SK-N-SH treated with all-trans-retinoic acid at 6 μM for 48 hours (cell line): ENCODE data around the gene SDC4.

Experiments used
- ATAC-seq: fragments of 200-7000 bp; cut with Tn5 transposase; 3 replicates; pipeline ENCODE4 v1.9.1; 2020; ENCODE audit warnings: mild to moderate bottlenecking, moderate library complexity
- ARNTL ChIP-seq: fragments of 450-650 bp; formaldehyde crosslinking; IDR thresholded peaks from 2 replicates; pipeline ENCODE4 v1.5.0; 2020; ENCODE audit warnings: low read depth, mild to moderate bottlenecking, moderate library complexity, borderline replicate concordance
- CSDC2 ChIP-seq: fragments of 250-450 bp; sonication (Bioruptor Pico); IDR thresholded peaks from 2 replicates; pipeline ENCODE4 v1.5.0; 2020; ENCODE audit warnings: mild to moderate bottlenecking, moderate library complexity
- CSRNP3 ChIP-seq: fragments of 250-450 bp; sonication (Bioruptor Pico); IDR thresholded peaks from 2 replicates; pipeline ENCODE4 v1.5.1; 2021; ENCODE audit warnings: mild to moderate bottlenecking, moderate library complexity
- ESRRG ChIP-seq: fragments of 250-450 bp; sonication (Bioruptor Pico); IDR thresholded peaks from 2 replicates; pipeline ENCODE4 v1.6.1; 2021; ENCODE audit warnings: mild to moderate bottlenecking
- GLIS3 ChIP-seq: fragments of 250-450 bp; sonication (Bioruptor Pico); IDR thresholded peaks from 2 replicates; pipeline ENCODE4 v1.5.0; 2020; ENCODE audit warnings: mild to moderate bottlenecking, moderate library complexity
- ISL1 ChIP-seq: fragments of 250-450 bp; sonication (Bioruptor Pico); IDR thresholded peaks from 2 replicates; pipeline ENCODE4 v2.1.2; 2022; ENCODE audit warnings: mild to moderate bottlenecking, moderate library complexity
- OSR1 ChIP-seq: fragments of 250-450 bp; sonication (Bioruptor Pico); IDR thresholded peaks from 2 replicates; pipeline ENCODE4 v1.8.0; 2022; ENCODE audit warnings: moderate library complexity, mild to moderate bottlenecking, inconsistent platforms
- PATZ1 ChIP-seq: fragments of 250-450 bp; sonication (Bioruptor Pico); IDR thresholded peaks from 2 replicates; pipeline ENCODE4 v1.8.0; 2020; ENCODE audit warnings: mild to moderate bottlenecking, moderate library complexity, borderline replicate concordance
- PPARA ChIP-seq: fragments of 250-450 bp; sonication (Bioruptor Pico); IDR thresholded peaks from 2 replicates; pipeline ENCODE4 v1.5.0; 2020; ENCODE audit warnings: mild to moderate bottlenecking, borderline replicate concordance
- RARB ChIP-seq: fragments of 250-450 bp; sonication (Bioruptor Pico); IDR thresholded peaks from 2 replicates; pipeline ENCODE4 v1.8.0; 2021; ENCODE audit warnings: mild to moderate bottlenecking, moderate library complexity
- SNAI2 ChIP-seq: fragments of 250-450 bp; sonication (Bioruptor Pico); IDR thresholded peaks from 2 replicates; pipeline ENCODE4 v1.5.0; 2020; ENCODE audit warnings: mild to moderate bottlenecking, moderate library complexity
- TCF4 ChIP-seq: fragments of 250-450 bp; sonication (Bioruptor Pico); IDR thresholded peaks from 2 replicates; pipeline ENCODE4 v1.8.0; 2021; ENCODE audit warnings: mild to moderate bottlenecking, moderate library complexity, borderline replicate concordance
- TOX ChIP-seq: fragments of 250-450 bp; sonication (Bioruptor Pico); IDR thresholded peaks from 2 replicates; pipeline ENCODE4 v1.8.0; 2021; ENCODE audit warnings: mild to moderate bottlenecking, moderate library complexity, borderline replicate concordance
- ZC3H10 ChIP-seq: fragments of 250-450 bp; sonication (Bioruptor Pico); IDR thresholded peaks from 2 replicates; pipeline ENCODE4 v1.5.1; 2021; ENCODE audit warnings: mild to moderate bottlenecking, moderate library complexity
- ZFP3 ChIP-seq: fragments of 250-450 bp; sonication (Bioruptor Pico); IDR thresholded peaks from 2 replicates; pipeline ENCODE4 v1.5.0; 2020; ENCODE audit warnings: mild to moderate bottlenecking, moderate library complexity
- ZFP30 ChIP-seq: fragments of 450-650 bp; formaldehyde crosslinking; IDR thresholded peaks from 2 replicates; pipeline ENCODE4 v1.5.0; 2022; ENCODE audit warnings: mild to moderate bottlenecking, moderate library complexity
- ZNF565 ChIP-seq: fragments of 450-650 bp; formaldehyde crosslinking; conservative IDR thresholded peaks from 2 replicates; pipeline ENCODE4 v1.5.0; 2020; ENCODE audit warnings: low read depth, mild to moderate bottlenecking, moderate library complexity
- ZNF70 ChIP-seq: fragments of 450-650 bp; formaldehyde crosslinking; IDR thresholded peaks from 2 replicates; pipeline ENCODE4 v1.5.0; 2020; ENCODE audit warnings: mild to moderate bottlenecking, moderate library complexity
- TF ChIP-seq, protein P1 (sequence below): fragments of 250-450 bp; sonication (Bioruptor Pico); IDR thresholded peaks from 2 replicates; pipeline ENCODE4 v1.5.1; 2020; ENCODE audit warnings: low read depth, mild to moderate bottlenecking, moderate library complexity
- TF ChIP-seq, protein P2 (sequence below): fragments of 250-450 bp; sonication (Bioruptor Pico); IDR thresholded peaks from 2 replicates; pipeline ENCODE4 v1.5.0; 2020; ENCODE audit warnings: mild to moderate bottlenecking, moderate library complexity

Gene SDC4

DNA sequence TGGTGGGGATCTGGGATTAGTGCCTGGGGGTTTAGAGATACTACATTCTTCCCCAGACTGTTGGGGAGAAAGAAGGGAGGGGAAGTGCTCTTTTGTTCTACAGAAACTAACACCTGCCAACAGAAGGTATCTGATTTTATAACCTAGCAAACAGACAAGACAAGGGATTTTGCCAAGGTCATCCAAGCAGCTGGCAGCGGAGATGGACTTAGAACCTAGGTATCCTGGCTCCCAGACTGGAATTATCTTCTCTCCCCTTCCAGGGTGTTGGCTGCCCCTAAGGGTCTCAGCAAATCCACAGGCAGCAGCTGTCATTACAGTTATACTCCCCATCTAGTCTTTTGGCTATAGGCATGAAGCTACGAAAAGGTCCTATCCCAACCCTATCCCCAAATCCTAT lies 8.4 kb downstream of the SDC4 start:
- no peak for ATAC-seq
- TF ChIP-seq PPARA (CRISPR knock-in tag) = no peak
- TF ChIP-seq ZFP30 (CRISPR knock-in tag) = no peak
- no peak for TF ChIP-seq SNAI2
- TF ChIP-seq ARNTL = no peak
- no peak for TF ChIP-seq CSDC2 (CRISPR knock-in tag)
- no peak for TF ChIP-seq ESRRG (CRISPR knock-in tag)
- TF ChIP-seq, protein P1, sequence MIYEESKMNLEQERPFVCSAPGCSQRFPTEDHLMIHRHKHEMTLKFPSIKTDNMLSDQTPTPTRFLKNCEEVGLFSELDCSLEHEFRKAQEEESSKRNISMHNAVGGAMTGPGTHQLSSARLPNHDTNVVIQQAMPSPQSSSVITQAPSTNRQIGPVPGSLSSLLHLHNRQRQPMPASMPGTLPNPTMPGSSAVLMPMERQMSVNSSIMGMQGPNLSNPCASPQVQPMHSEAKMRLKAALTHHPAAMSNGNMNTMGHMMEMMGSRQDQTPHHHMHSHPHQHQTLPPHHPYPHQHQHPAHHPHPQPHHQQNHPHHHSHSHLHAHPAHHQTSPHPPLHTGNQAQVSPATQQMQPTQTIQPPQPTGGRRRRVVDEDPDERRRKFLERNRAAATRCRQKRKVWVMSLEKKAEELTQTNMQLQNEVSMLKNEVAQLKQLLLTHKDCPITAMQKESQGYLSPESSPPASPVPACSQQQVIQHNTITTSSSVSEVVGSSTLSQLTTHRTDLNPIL = no peak
- no peak for TF ChIP-seq GLIS3 (CRISPR knock-in tag)
- TF ChIP-seq ZNF565 (CRISPR knock-in tag) = no peak
- no peak for TF ChIP-seq ZC3H10
- TF ChIP-seq ISL1 (CRISPR knock-in tag) = no peak
- TF ChIP-seq, all 23 proteins: peak for 0

DNA sequence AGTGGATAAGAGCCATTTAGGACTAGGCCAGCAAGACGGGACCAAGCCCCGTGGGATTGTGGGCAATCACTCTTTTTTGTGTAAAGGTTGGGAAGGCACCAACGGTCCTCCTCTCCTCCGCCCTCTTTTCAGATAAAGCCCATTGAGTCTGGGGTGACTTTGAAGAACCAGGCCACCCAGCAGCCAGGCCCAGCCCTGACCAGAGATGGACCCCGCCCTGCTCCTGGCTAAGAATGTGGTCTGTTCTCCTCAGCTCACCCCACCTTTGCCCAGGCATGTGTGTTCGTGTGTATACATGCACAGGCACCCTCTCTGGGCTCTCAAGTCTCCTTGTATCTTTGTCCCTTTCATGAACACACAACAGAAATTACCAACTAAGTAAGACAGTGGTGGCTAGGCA lies 9.1 kb downstream of the SDC4 start:
- no peak for TF ChIP-seq ARNTL
- TF ChIP-seq, protein P2, sequence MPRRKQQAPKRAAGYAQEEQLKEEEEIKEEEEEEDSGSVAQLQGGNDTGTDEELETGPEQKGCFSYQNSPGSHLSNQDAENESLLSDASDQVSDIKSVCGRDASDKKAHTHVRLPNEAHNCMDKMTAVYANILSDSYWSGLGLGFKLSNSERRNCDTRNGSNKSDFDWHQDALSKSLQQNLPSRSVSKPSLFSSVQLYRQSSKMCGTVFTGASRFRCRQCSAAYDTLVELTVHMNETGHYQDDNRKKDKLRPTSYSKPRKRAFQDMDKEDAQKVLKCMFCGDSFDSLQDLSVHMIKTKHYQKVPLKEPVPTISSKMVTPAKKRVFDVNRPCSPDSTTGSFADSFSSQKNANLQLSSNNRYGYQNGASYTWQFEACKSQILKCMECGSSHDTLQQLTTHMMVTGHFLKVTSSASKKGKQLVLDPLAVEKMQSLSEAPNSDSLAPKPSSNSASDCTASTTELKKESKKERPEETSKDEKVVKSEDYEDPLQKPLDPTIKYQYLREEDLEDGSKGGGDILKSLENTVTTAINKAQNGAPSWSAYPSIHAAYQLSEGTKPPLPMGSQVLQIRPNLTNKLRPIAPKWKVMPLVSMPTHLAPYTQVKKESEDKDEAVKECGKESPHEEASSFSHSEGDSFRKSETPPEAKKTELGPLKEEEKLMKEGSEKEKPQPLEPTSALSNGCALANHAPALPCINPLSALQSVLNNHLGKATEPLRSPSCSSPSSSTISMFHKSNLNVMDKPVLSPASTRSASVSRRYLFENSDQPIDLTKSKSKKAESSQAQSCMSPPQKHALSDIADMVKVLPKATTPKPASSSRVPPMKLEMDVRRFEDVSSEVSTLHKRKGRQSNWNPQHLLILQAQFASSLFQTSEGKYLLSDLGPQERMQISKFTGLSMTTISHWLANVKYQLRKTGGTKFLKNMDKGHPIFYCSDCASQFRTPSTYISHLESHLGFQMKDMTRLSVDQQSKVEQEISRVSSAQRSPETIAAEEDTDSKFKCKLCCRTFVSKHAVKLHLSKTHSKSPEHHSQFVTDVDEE (CRISPR knock-in tag) = no peak
- no peak for TF ChIP-seq ZFP30 (CRISPR knock-in tag)
- no peak for TF ChIP-seq CSDC2 (CRISPR knock-in tag)
- TF ChIP-seq TOX = no peak
- TF ChIP-seq, protein P1 = no peak
- no peak for TF ChIP-seq PPARA (CRISPR knock-in tag)
- TF ChIP-seq ESRRG (CRISPR knock-in tag) = no peak
- no peak for TF ChIP-seq OSR1 (CRISPR knock-in tag)
- no peak for TF ChIP-seq ZNF70 (CRISPR knock-in tag)
- no peak for ATAC-seq

GRCh38 chr20:45338121-45339030 lies 9.8 kb downstream of the SDC4 start:
- ATAC-seq = peak; percentile 4; the same call in 1 of the 3 replicates
- TF ChIP-seq ZFP3 (CRISPR knock-in tag) (no peak), ZFP30 (CRISPR knock-in tag) (no peak), OSR1 (CRISPR knock-in tag) (no peak), CSDC2 (CRISPR knock-in tag) (no peak), TCF4 (no peak), SNAI2 (no peak), ARNTL (no peak), PATZ1 (CRISPR knock-in tag) (no peak), CSRNP3 (no peak), ZC3H10 (no peak), ISL1 (CRISPR knock-in tag) (no peak), TOX (no peak), ZNF70 (CRISPR knock-in tag) (no peak), RARB (CRISPR knock-in tag) (no peak), ESRRG (CRISPR knock-in tag) (no peak), PPARA (CRISPR knock-in tag) (no peak)
- TF ChIP-seq, protein P2 (CRISPR knock-in tag) = no peak
- TF ChIP-seq, all 23 proteins: peak for 0
